GM12878 (cell line): Measurements from ENCODE around the gene APLP1. TPM values are rescaled to one million over a fixed set of nuclear protein-coding genes. Genes with fewer than 3 reads are reported as not detected.
A peak's percentile ranks its signal among the peaks of the same experiment; 100 is the strongest.

Source experiments
- ATF7 ChIP-seq: fragments of 450-650 bp; IDR thresholded peaks from 2 replicates; pipeline ENCODE4 v1.6.1; 2016; ENCODE audit warnings: low read depth, mild to moderate bottlenecking
- BHLHE40 ChIP-seq, 2 experiments: fragments of 450-650 bp in 1 of 2; IDR thresholded peaks; 2 replicates each; pipeline ENCODE4 v1.6.1; 2011 to 2017; ENCODE audit warnings: low read depth in 2 of 2, borderline replicate concordance in 1 of 2, improper control_type of control experiment in 1 of 2, low read length in 1 of 2, mild to moderate bottlenecking in 1 of 2
- CBX3 ChIP-seq: fragments of 200-600 bp; sonication (generic); IDR thresholded peaks from 2 replicates; pipeline ENCODE4 v1.6.1; 2016; ENCODE audit warnings: low read depth, borderline replicate concordance
- EGR1 ChIP-seq, 2 experiments: IDR thresholded peaks; 1 replicate in 1 of 2; 2 replicates in 1 of 2; pipeline ENCODE4 v1.6.1; 2011 to 2012; ENCODE audit warnings: low read depth in 2 of 2, low read length in 2 of 2, borderline replicate concordance in 1 of 2, mild to moderate bottlenecking in 1 of 2, moderate library complexity in 1 of 2
- ELK1 ChIP-seq: IDR thresholded peaks from 2 replicates; pipeline ENCODE4 v1.6.1; 2012; ENCODE audit warnings: low read depth, low read length, improper control_type of control experiment
- ESRRA ChIP-seq: IDR thresholded peaks from 2 replicates; pipeline ENCODE4 v1.6.1; 2012; ENCODE audit warnings: mild to moderate bottlenecking, low read length, improper control_type of control experiment
- IKZF2 ChIP-seq, 2 experiments: fragments of 450-650 bp; IDR thresholded peaks; 2 replicates each; pipeline ENCODE4 v1.6.1; 2017; ENCODE audit warnings: mild to moderate bottlenecking in 2 of 2, moderate library complexity in 2 of 2
- MYC ChIP-seq: IDR thresholded peaks from 2 replicates; pipeline ENCODE4 v1.6.1; 2011; ENCODE audit warnings: mild to moderate bottlenecking, low read length, moderate library complexity, inconsistent platforms; ENCODE audit not compliant: insufficient read depth, insufficient replicate concordance, insufficient read length, severe bottlenecking
- NBN ChIP-seq: fragments of 450-650 bp; IDR thresholded peaks from 2 replicates; pipeline ENCODE4 v1.6.1; 2016
- NFYA ChIP-seq: IDR thresholded peaks from 2 replicates; pipeline ENCODE4 v1.6.1; 2011; ENCODE audit warnings: low read depth, mild to moderate bottlenecking, low read length, improper control_type of control experiment, borderline replicate concordance
- NR2F1 ChIP-seq: fragments of 450-650 bp; conservative IDR thresholded peaks from 2 replicates; pipeline ENCODE4 v1.6.1; 2017; ENCODE audit warnings: mild to moderate bottlenecking
- RAD51 ChIP-seq: fragments of 450-650 bp; IDR thresholded peaks from 2 replicates; pipeline ENCODE4 v1.6.1; 2016; ENCODE audit warnings: moderate library complexity, mild to moderate bottlenecking, inconsistent platforms
- RCOR1 ChIP-seq: conservative IDR thresholded peaks from 2 replicates; pipeline ENCODE4 v1.6.1; 2012; ENCODE audit warnings: low read depth, low read length, improper control_type of control experiment
- USF2 ChIP-seq: IDR thresholded peaks from 2 replicates; pipeline ENCODE4 v1.6.1; 2011; ENCODE audit warnings: low read depth, low read length, improper control_type of control experiment, borderline replicate concordance
- ZNF384 ChIP-seq: IDR thresholded peaks from 2 replicates; pipeline ENCODE4 v1.6.1; 2012; ENCODE audit warnings: low read depth, mild to moderate bottlenecking, low read length, improper control_type of control experiment, borderline replicate concordance
- polyA plus RNA-seq, 11 experiments: library from polyadenylated mRNA; depleted of rRNA in 4 of 11; unstranded in 6 of 11; stranded (reverse) in 5 of 11; fragments of >200 nt; fragmentation: Nextera tagmentation in 4 of 11; fragmentation: Illumina TruSeq in 1 of 11; extraction: Ambion mirVana in 4 of 11; extraction: Trizol in 1 of 11; gene quantifications; 1 replicate in 1 of 11; 2 replicates in 10 of 11; pipeline versions ENCODE4 v1.2.1 to v1.2.3, GENCODE V29; 2011 to 2016; ENCODE audit warnings: inconsistent platforms in 2 of 11, missing spikeins in 2 of 11, low read depth in 1 of 11
- total RNA-seq, 4 experiments: library from RNA; depleted of rRNA in 3 of 4; stranded (reverse); fragments of >200 nt in 3 of 4; fragmentation: Illumina TruSeq in 1 of 4; extraction: Trizol in 1 of 4; gene quantifications; 2 replicates each; pipeline versions ENCODE4 v1.2.1 to v1.2.3, GENCODE V29; 2013 to 2021
- TF ChIP-seq, protein P1 (sequence below): fragments of 450-650 bp; IDR thresholded peaks from 2 replicates; pipeline ENCODE4 v1.6.1; 2016; ENCODE audit warnings: mild to moderate bottlenecking
- TF ChIP-seq, protein P2 (sequence below): IDR thresholded peaks from 2 replicates; pipeline ENCODE4 v1.6.1; 2011; ENCODE audit warnings: borderline replicate concordance, low read depth, mild to moderate bottlenecking, moderate library complexity, low read length; ENCODE audit not compliant: insufficient read depth, poor library complexity, severe bottlenecking
- TF ChIP-seq, protein P3 (sequence below): fragments of 450-650 bp; IDR thresholded peaks from 2 replicates; pipeline ENCODE4 v1.6.1; 2016; ENCODE audit warnings: mild to moderate bottlenecking
- TF ChIP-seq, protein P4 (sequence below): fragments of 450-650 bp; IDR thresholded peaks from 2 replicates; pipeline ENCODE4 v1.6.1; 2017; ENCODE audit warnings: low read depth, mild to moderate bottlenecking, moderate library complexity

The APLP1 gene
- total and polyA plus RNA-seq, 10 of the 15 experiments (the other 5 are each of a cell fraction or from before 2014, with no cell fraction given): 0.07 to 2.2 (median 0.91) TPM; not detected in 1

DNA sequence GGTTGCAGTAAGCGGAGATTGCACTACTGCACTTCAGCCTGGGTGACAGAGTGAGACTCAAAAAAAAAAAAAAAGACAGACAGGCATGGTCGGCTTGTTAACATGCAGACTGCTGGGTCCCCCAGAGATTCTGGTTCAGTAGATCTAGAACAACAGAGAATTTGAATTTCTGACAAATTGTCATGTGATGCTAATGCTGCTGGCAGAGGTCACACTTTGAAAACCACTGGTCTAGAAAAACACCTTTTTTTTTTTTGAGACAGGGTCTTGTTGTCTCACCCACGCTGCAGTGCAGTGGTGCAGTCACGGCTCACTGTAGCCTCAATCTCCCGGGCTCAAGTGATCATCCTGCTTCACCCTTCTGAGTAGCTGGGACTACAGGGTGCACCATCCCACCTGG is 60.1 kb downstream of the APLP1 start (continued):
- TF ChIP-seq USF2 (peak; percentile 15; the same call in 1 of the 2 replicates), ZNF384 (peak; percentile 71; the same call in 1 of the 2 replicates), BHLHE40 (IDR thresholded peaks at IDR 0.05; ENCODE audit: borderline replicate concordance in 1 of 2, low read depth in 2 of 2, low read length in 1 of 2) (peak; percentile 77 to 80), NFYA (no peak), ESRRA (no peak), MYC (no peak), EGR1 (IDR thresholded peaks at IDR 0.05; ENCODE audit: borderline replicate concordance in 1 of 2, low read depth in 2 of 2, low read length in 2 of 2) (no peak), RCOR1 (no peak), NR2F1 (peak; percentile 66), ATF7 (peak; percentile 65), CBX3 (no peak), ELK1 (no peak), NBN (peak; percentile 45; the same call in 1 of the 2 replicates), IKZF2 (IDR thresholded peaks at IDR 0.05) (no peak; a peak in 1 of 4 replicates), RAD51 (peak; percentile 87)
- TF ChIP-seq, protein P1, sequence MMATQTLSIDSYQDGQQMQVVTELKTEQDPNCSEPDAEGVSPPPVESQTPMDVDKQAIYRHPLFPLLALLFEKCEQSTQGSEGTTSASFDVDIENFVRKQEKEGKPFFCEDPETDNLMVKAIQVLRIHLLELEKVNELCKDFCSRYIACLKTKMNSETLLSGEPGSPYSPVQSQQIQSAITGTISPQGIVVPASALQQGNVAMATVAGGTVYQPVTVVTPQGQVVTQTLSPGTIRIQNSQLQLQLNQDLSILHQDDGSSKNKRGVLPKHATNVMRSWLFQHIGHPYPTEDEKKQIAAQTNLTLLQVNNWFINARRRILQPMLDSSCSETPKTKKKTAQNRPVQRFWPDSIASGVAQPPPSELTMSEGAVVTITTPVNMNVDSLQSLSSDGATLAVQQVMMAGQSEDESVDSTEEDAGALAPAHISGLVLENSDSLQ: peak; percentile 67; the same call in 1 of the 2 replicates
- TF ChIP-seq, protein P2, sequence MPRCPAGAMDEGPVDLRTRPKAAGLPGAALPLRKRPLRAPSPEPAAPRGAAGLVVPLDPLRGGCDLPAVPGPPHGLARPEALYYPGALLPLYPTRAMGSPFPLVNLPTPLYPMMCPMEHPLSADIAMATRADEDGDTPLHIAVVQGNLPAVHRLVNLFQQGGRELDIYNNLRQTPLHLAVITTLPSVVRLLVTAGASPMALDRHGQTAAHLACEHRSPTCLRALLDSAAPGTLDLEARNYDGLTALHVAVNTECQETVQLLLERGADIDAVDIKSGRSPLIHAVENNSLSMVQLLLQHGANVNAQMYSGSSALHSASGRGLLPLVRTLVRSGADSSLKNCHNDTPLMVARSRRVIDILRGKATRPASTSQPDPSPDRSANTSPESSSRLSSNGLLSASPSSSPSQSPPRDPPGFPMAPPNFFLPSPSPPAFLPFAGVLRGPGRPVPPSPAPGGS: no peak
- TF ChIP-seq, protein P3, sequence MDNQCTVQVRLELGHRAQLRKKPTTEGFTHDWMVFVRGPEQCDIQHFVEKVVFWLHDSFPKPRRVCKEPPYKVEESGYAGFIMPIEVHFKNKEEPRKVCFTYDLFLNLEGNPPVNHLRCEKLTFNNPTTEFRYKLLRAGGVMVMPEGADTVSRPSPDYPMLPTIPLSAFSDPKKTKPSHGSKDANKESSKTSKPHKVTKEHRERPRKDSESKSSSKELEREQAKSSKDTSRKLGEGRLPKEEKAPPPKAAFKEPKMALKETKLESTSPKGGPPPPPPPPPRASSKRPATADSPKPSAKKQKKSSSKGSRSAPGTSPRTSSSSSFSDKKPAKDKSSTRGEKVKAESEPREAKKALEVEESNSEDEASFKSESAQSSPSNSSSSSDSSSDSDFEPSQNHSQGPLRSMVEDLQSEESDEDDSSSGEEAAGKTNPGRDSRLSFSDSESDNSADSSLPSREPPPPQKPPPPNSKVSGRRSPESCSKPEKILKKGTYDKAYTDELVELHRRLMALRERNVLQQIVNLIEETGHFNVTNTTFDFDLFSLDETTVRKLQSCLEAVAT: 0 out of 2 replicates have a peak, but pooled peaks have one; percentile 23
- TF ChIP-seq, protein P4, sequence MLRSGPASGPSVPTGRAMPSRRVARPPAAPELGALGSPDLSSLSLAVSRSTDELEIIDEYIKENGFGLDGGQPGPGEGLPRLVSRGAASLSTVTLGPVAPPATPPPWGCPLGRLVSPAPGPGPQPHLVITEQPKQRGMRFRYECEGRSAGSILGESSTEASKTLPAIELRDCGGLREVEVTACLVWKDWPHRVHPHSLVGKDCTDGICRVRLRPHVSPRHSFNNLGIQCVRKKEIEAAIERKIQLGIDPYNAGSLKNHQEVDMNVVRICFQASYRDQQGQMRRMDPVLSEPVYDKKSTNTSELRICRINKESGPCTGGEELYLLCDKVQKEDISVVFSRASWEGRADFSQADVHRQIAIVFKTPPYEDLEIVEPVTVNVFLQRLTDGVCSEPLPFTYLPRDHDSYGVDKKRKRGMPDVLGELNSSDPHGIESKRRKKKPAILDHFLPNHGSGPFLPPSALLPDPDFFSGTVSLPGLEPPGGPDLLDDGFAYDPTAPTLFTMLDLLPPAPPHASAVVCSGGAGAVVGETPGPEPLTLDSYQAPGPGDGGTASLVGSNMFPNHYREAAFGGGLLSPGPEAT: peak; percentile 74
